GM21529 (cell line): Measurements from ENCODE around the gene ZDHHC22.
"Not testable (repeated sequence)": the region's sequence is repeated elsewhere in the genome, so short reads cannot be mapped to it uniquely, and the experiment has no call there.

Experiments used
- ATAC-seq: cut with Tn5 transposase; IDR thresholded peaks from one replicate; pipeline ENCODE4 v1.9.1; 2021; ENCODE audit not compliant: unreplicated experiment

The ZDHHC22 gene, protein sequence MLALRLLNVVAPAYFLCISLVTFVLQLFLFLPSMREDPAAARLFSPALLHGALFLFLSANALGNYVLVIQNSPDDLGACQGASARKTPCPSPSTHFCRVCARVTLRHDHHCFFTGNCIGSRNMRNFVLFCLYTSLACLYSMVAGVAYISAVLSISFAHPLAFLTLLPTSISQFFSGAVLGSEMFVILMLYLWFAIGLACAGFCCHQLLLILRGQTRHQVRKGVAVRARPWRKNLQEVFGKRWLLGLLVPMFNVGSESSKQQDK

DNA sequence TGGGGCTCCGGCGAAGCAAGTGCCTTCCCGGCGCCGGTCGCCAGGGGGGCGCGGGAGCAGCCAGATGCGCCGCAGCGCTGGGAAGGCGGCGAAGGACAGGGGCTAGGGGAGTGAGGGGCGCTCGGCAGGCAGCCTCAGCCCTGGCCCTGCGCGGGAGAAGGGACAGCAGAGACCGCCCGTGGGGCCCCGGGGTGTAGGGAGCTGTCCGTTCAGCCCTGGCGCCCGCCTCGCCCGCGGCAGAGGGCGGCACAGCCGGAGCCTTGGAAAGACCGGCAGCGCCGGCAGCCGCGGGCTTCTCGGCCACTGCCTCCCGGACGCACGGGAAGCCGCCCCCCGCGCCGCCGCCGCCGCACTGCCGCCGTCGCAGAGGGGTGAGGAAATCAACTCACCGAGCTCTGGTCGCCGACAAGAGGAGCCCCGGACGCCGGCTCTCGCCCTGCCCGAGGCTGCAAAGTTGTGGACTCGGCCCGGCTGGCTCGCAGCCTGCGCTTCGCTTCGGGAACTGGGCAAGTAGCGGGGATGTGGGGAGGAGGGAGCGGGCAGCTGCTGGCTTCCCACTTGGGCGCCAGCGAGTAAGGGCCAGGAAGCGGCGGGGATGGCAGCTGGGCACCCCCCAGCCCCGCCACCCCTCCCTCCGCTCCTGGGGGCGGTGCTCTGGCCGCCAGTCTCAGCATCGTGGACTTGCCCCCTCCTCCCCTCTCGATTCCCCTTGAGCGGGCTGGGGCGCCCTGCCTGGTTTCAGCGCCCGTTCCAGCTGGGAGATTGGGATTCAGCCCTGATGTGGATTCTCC lies at the start of gene ZDHHC22:
TSS of gene ZDHHC22 (minus strand) at position 578 of the 791 bp plus-strand sequence. CDS start 2,053 bp downstream, outside the sequence.
- no peak for ATAC-seq

DNA sequence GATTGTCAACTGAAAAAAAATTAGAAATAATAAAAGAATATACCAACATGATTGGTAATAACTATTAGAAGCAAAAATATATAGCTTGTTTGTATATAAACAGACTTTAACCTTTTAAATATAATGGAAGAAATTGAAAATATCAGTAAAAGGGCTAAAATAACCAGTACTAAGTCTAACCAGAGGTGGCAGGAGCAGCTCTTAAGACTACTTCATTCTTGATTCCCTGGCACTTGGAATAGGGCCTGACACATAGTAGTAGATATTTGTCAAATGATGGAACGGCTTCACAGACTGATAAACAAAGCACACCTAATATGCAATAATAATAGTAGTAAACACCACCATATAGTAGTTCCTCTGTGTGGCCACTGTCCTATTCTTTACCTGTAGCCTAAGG lies 49.4 kb upstream of the ZDHHC22 start:
- ATAC-seq: no peak

GRCh38 chr14:77189479-77189878 lies 47.9 kb upstream of the ZDHHC22 start:
- no peak for ATAC-seq

- no peak for ATAC-seq
Measured at GRCh38 chr14:77187649-77188012, 46.0 kb upstream of the ZDHHC22 start.

DNA sequence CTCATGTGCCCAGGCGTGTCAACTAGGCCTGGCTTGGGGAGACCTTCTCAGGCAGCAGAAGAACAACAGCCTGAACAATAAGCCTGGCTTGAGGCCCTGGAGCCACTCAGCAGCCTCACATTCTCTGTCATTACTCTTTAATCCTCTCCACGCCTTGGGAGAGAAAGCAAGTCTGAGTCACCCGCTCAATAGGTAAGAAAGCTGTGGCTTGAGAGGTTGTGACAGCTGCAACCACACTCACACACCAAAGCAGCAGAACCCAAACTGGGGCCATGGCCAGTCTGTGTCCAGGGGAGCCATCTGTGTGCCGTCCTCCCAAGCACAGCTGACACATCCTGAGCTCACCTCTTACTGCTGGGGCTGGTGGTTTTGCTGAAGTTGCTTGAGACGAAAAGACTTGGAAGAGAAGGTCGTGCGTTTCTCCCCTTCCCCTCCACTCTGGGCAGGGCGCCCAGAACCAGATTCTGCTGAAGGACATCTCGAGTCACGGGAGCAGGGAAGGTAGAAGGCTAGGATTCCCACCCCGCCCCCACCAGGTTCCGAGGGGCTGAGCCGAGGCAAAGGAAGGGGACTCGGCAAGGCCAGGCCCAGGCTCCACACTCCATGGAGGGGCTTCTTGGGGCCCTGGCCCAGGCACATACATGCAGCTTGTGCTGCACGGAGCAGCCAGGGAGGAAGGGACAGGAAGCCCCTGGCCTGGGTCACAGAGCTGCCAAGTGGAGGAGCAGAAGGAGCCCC lies 45.5 kb upstream of the ZDHHC22 start:
- no peak for ATAC-seq

DNA sequence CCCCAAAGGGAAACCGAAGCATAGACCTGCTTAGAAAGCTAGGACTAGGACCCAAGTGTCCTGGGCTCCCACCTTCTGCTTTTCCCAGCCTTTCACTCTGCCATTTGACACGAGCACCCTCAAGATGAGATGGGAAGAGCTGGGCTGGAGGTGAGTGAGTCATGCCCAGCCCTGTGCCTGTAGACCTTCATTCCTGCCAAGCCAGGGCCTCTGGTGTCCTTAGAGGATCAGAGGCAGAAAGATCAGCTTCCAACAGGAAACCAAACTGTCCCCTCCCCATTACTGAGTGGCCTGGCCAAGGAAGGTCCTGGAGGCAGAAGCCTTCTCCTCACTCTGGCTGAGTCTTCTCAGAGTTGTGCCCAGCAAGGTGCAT lies 43.5 kb upstream of the ZDHHC22 start:
- no peak for ATAC-seq

GRCh38 chr14:77184396-77185092 lies 43.0 kb upstream of the ZDHHC22 start:
- ATAC-seq: peak; percentile 45

- ATAC-seq: no peak
Measured at GRCh38 chr14:77183896-77184295, 42.3 kb upstream of the ZDHHC22 start.

- peak; percentile 61 for ATAC-seq
Measured at GRCh38 chr14:77181603-77182437, 40.2 kb upstream of the ZDHHC22 start, which contains the start of gene TMEM63C. Gene TMEM63C, plus strand, starts transcription at chr14:77181798. Its CDS starts 37,016 bp downstream, at chr14:77218814.

- no peak for ATAC-seq
Measured at GRCh38 chr14:77180726-77181602, 39.4 kb upstream of the ZDHHC22 start.

GRCh38 chr14:77178656-77179055 lies 37.1 kb upstream of the ZDHHC22 start:
- no peak for ATAC-seq

DNA sequence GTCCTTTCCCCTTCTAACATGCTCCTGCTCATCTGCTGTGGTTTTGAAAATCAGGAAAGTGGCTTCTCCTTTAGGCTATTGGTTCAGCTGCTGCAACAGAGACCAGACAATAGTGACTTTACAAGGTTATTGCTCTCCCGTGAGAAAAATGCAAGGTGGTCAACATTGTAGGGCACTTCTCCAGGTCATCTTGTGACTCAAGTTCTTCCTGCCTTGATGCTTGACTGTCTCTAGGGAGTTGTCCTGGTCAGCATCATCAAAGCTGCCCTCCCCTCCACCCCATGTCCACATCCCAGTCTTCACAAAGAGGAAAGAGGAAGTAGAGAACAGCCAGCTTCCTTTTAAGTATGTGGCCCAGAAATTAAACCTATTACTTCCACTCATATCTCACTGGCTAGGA lies 36.1 kb upstream of the ZDHHC22 start:
- no peak for ATAC-seq

- ATAC-seq: no peak
Measured at GRCh38 chr14:77175843-77176242, 34.3 kb upstream of the ZDHHC22 start.

- not testable (repeated sequence) for ATAC-seq
Measured at GRCh38 chr14:77173911-77174617, 32.5 kb upstream of the ZDHHC22 start.

GRCh38 chr14:77172916-77173315 lies 31.3 kb upstream of the ZDHHC22 start:
- no peak for ATAC-seq

GRCh38 chr14:77170045-77170444 lies 28.5 kb upstream of the ZDHHC22 start:
- ATAC-seq: no peak

GRCh38 chr14:77161011-77161410 lies 19.4 kb upstream of the ZDHHC22 start:
- no peak for ATAC-seq

DNA sequence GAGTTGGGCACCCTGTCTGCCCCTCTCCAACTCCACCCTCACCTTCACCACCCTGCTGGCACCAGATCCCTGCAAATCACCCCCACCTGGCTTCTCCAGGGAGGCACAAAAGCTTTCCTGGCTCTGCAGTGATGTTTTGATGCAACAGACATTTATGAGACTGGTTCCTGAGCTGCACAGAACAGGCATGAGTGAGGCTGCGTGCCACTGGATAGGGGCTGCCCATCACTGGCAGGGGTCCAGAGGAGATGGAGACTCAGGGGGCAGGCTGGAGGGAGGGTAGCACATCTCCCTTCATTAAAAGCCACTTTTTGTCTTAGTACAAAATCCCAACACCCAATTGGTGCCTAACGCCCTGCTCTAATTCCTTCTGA lies 17.3 kb upstream of the ZDHHC22 start:
- ATAC-seq: no peak
